Measurements from ENCODE around the gene NPAS2. TPM values are rescaled to one million over a fixed set of nuclear protein-coding genes. Genes with fewer than 3 reads are reported as not detected.

NPAS2 gene
- total RNA-seq, 4 donors from 2014 or later, result 63.0 to 134 (median 115) TPM

- Histone ChIP-seq H3K27me3 (no peaks in the 10 kb centered on the region), H3K4me1 (peaks cover 2 to 12% (median 5%) of the 10 kb centered on the region in 4 donors), H3K27ac (no peak overlapping the region), H3K9me3 (no peaks in the 10 kb centered on the region), H3K36me3 (peaks cover 0 to 3% (median 0%) of the 10 kb centered on the region in 4 donors), H3K4me3 (no peak overlapping the region)
- WGBS, 2 donors (ENCODE audit: low coverage in 1 of 2), result 92 to 93% methylated on average over 2 to 6 of the region's 6 CpGs
- in situ Hi-C loops (cut with MboI; ENCODE audit: low pct_ligation_motif_present in 1 of 4, low pct_unique_long_range_greater_than_20kb in 1 of 4, low sequenced_read_pairs in 3 of 4), result no loop called here
- no peak for DNase-seq
- intact Hi-C loops (cut with DNase I; ENCODE audit: low total_unique reads), result no loop called here
- no peak for TF ChIP-seq EP300 (IDR thresholded peaks at IDR 0.05; ENCODE audit: low read depth)
- TF ChIP-seq, protein P1, sequence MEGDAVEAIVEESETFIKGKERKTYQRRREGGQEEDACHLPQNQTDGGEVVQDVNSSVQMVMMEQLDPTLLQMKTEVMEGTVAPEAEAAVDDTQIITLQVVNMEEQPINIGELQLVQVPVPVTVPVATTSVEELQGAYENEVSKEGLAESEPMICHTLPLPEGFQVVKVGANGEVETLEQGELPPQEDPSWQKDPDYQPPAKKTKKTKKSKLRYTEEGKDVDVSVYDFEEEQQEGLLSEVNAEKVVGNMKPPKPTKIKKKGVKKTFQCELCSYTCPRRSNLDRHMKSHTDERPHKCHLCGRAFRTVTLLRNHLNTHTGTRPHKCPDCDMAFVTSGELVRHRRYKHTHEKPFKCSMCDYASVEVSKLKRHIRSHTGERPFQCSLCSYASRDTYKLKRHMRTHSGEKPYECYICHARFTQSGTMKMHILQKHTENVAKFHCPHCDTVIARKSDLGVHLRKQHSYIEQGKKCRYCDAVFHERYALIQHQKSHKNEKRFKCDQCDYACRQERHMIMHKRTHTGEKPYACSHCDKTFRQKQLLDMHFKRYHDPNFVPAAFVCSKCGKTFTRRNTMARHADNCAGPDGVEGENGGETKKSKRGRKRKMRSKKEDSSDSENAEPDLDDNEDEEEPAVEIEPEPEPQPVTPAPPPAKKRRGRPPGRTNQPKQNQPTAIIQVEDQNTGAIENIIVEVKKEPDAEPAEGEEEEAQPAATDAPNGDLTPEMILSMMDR (IDR thresholded peaks at IDR 0.05), result no peak
Observed at GRCh38 chr2:100939445-100939844, 119.5 kb downstream of the NPAS2 start.

DNA sequence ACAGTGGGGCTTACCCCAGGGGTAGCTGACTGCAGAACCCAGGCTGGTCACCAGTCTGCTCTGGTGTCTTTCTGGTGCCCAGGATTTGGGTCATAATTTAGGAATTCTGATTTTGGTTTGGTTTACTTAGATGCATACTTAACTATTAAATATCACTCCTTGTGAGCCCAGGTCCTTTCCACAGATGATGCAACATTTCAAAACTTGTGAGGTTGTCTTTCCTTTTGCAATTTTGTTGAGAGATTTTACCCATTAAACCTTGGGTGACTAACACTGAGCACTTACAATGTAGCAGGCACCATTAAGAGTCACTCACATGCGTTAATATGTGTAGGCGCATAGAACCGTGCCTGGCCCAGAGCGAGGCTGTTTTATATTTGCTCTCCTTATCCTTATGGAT, 120.3 kb downstream of the NPAS2 start:
- Histone ChIP-seq H3K4me1 (peaks cover 2 to 12% (median 5%) of the 10 kb centered on the region in 4 donors), H3K9me3 (no peaks in the 10 kb centered on the region), H3K36me3 (no peaks in the 10 kb centered on the region), H3K27me3 (no peaks in the 10 kb centered on the region), H3K4me3 (no peak overlapping the region), H3K27ac (no peak overlapping the region)
- in situ Hi-C loops (cut with MboI; ENCODE audit: low pct_ligation_motif_present in 1 of 4, low pct_unique_long_range_greater_than_20kb in 1 of 4, low sequenced_read_pairs in 3 of 4), result no loop called here
- DNase-seq, result no peak
- intact Hi-C loops (cut with DNase I; ENCODE audit: low total_unique reads), result no loop called here
- TF ChIP-seq EP300 (IDR thresholded peaks at IDR 0.05; ENCODE audit: low read depth) (no peak), POLR2A (IDR thresholded peaks at IDR 0.05) (no peak), POLR2AphosphoS5 (IDR thresholded peaks at IDR 0.05) (no peak)
- TF ChIP-seq, protein P1 (IDR thresholded peaks at IDR 0.05), result no peak
- WGBS, 2 donors (ENCODE audit: low coverage in 1 of 2), result 96 to 97% methylated on average over 4 of the region's 4 CpGs

- WGBS, 2 donors (ENCODE audit: low coverage in 1 of 2), result 68 to 78% methylated on average over 13 to 14 of the region's 14 CpGs
- TF ChIP-seq POLR2AphosphoS5 (IDR thresholded peaks at IDR 0.05) (no peak), POLR2A (IDR thresholded peaks at IDR 0.05) (no peak), EP300 (IDR thresholded peaks at IDR 0.05; ENCODE audit: low read depth) (no peak)
- TF ChIP-seq, protein P1 (IDR thresholded peaks at IDR 0.05), result no peak
- in situ Hi-C loops (cut with MboI; ENCODE audit: low pct_ligation_motif_present in 1 of 4, low pct_unique_long_range_greater_than_20kb in 1 of 4, low sequenced_read_pairs in 3 of 4), result no loop called here
- peak; percentile 31 for DNase-seq
- intact Hi-C loops (cut with DNase I; ENCODE audit: low total_unique reads), result no loop called here
- H3K9me3 ChIP-seq, result no peaks in the 10 kb centered on the region
- no peaks in the 10 kb centered on the region for H3K36me3 ChIP-seq
- peaks cover 2 to 12% (median 5%) of the 10 kb centered on the region in 4 donors for H3K4me1 ChIP-seq
- H3K4me3 ChIP-seq, result no peak overlapping the region
- H3K27ac ChIP-seq, result peak overlapping the region in 1 of 4 donors; percentile 14
- no peaks in the 10 kb centered on the region for H3K27me3 ChIP-seq
Observed at GRCh38 chr2:100940766-100941645, 121.1 kb downstream of the NPAS2 start.

GRCh38 chr2:100941646-100942240, 121.8 kb downstream of the NPAS2 start:
- no peaks in the 10 kb centered on the region for H3K9me3 ChIP-seq
- H3K4me3 ChIP-seq, result no peak overlapping the region
- WGBS, 2 donors (ENCODE audit: low coverage in 1 of 2), result 75 to 95% methylated on average over 6 to 10 of the region's 10 CpGs
- H3K36me3 ChIP-seq, result no peaks in the 10 kb centered on the region
- intact Hi-C loops (cut with DNase I; ENCODE audit: low total_unique reads) (no loop called here), in situ Hi-C loops (cut with MboI; ENCODE audit: low pct_ligation_motif_present in 1 of 4, low pct_unique_long_range_greater_than_20kb in 1 of 4, low sequenced_read_pairs in 3 of 4) (no loop called here)
- no peak for DNase-seq
- TF ChIP-seq EP300 (IDR thresholded peaks at IDR 0.05; ENCODE audit: low read depth), result no peak
- no peak for TF ChIP-seq POLR2AphosphoS5 (IDR thresholded peaks at IDR 0.05)
- no peak for TF ChIP-seq POLR2A (IDR thresholded peaks at IDR 0.05)
- TF ChIP-seq, protein P1 (IDR thresholded peaks at IDR 0.05), result no peak
- H3K27ac ChIP-seq, result no peak overlapping the region
- peaks cover 2 to 12% (median 5%) of the 10 kb centered on the region in 4 donors for H3K4me1 ChIP-seq
- no peaks in the 10 kb centered on the region for H3K27me3 ChIP-seq

Data from transverse colon (tissue), 4 donors.